ENCODE measurements around the gene NUDT21. TPM values are rescaled to one million over a fixed set of nuclear protein-coding genes. Genes with fewer than 3 reads are reported as not detected.

NUDT21 gene
- total and polyA plus RNA-seq, 8 donors = 6.4 to 174 (median 27.7) TPM

DNA sequence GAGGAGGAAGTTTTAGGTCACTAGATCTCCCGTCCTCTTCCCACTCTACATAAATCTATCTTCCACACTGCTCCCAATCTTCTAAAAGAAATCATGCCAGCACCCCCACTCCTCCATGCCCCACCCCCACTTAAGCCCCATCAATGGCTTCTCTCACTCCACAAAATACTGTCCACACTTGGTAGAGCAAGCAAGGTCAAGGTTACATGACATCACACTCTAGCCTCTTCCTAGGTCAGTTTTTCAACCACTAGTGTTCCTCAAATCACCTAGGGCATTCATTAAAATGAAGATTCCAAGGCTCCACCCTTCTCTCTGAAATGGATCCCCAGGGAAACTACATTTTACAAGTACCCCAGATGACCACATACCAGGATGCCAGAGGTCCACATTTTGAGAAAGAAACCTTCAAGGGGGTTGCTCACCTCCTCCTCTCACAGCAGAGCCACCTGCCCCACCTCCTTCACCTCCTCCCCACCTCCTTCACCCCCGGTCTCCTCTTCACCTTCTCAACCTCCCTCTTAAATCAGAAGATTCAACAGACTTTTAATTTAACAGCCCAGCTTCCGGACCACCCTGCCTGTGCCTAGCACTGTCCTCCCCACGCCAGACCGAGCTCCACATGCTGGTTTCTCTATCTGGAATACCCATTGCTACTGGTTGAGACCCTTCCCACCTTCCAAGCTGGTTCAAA lies 29.0 kb downstream of the NUDT21 start:
- Histone ChIP-seq H3K27ac (no peak overlapping the region), H3K4me1 (peaks cover 24 to 69% (median 47%) of the 10 kb centered on the region in 4 donors), H3K9me3 (no peaks in the 10 kb centered on the region), H3K36me3 (no peaks in the 10 kb centered on the region), H3K4me3 (no peak overlapping the region), H3K27me3 (no peaks in the 10 kb centered on the region)
- TF ChIP-seq POLR2A (IDR thresholded peaks at IDR 0.05) (no peak), EP300 (IDR thresholded peaks at IDR 0.05) (no peak), POLR2AphosphoS5 (IDR thresholded peaks at IDR 0.05) (no peak)
- TF ChIP-seq, protein P1, sequence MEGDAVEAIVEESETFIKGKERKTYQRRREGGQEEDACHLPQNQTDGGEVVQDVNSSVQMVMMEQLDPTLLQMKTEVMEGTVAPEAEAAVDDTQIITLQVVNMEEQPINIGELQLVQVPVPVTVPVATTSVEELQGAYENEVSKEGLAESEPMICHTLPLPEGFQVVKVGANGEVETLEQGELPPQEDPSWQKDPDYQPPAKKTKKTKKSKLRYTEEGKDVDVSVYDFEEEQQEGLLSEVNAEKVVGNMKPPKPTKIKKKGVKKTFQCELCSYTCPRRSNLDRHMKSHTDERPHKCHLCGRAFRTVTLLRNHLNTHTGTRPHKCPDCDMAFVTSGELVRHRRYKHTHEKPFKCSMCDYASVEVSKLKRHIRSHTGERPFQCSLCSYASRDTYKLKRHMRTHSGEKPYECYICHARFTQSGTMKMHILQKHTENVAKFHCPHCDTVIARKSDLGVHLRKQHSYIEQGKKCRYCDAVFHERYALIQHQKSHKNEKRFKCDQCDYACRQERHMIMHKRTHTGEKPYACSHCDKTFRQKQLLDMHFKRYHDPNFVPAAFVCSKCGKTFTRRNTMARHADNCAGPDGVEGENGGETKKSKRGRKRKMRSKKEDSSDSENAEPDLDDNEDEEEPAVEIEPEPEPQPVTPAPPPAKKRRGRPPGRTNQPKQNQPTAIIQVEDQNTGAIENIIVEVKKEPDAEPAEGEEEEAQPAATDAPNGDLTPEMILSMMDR (IDR thresholded peaks at IDR 0.05) = no peak
- DNase-seq = no peak
- 80 to 94% (median 93%) methylated on average over 5 of the region's 5 CpGs for WGBS, 5 donors
- intact Hi-C loops (cut with DNase I; ENCODE audit: low total_unique reads) = no loop called here

DNA sequence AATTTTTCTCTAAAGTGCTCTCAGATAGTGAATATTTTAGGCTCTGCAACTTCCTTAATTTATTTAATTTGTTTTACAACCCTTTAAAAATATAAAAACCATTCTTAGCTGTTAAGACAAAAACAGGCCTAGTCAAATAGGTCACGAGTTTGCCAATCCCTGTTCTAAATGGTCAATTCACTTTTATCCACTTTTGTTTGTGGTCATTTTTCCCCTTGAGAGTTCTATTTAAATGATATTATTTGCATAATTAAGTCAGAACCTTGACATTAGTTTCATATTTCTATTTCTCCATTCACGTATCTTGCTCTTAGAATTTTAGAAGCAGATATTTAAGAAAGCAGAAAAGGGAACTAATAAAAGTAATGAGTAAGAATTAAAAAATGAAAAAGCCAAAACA lies 29.8 kb downstream of the NUDT21 start:
- H3K4me1 ChIP-seq = peaks cover 24 to 76% (median 46%) of the 10 kb centered on the region in 4 donors
- H3K4me3 ChIP-seq = no peak overlapping the region
- intact Hi-C loops (cut with DNase I; ENCODE audit: low total_unique reads) = no loop called here
- no peaks in the 10 kb centered on the region for H3K27me3 ChIP-seq
- WGBS, 5 donors = 88 to 92% (median 89%) methylated on average over 2 of the region's 2 CpGs
- TF ChIP-seq, protein P1 (IDR thresholded peaks at IDR 0.05) = no peak
- no peak for TF ChIP-seq EP300 (IDR thresholded peaks at IDR 0.05)
- no peak for TF ChIP-seq POLR2A (IDR thresholded peaks at IDR 0.05)
- TF ChIP-seq POLR2AphosphoS5 (IDR thresholded peaks at IDR 0.05) = no peak
- H3K9me3 ChIP-seq = no peaks in the 10 kb centered on the region
- DNase-seq = no peak
- H3K36me3 ChIP-seq = no peaks in the 10 kb centered on the region
- no peak overlapping the region for H3K27ac ChIP-seq

DNA sequence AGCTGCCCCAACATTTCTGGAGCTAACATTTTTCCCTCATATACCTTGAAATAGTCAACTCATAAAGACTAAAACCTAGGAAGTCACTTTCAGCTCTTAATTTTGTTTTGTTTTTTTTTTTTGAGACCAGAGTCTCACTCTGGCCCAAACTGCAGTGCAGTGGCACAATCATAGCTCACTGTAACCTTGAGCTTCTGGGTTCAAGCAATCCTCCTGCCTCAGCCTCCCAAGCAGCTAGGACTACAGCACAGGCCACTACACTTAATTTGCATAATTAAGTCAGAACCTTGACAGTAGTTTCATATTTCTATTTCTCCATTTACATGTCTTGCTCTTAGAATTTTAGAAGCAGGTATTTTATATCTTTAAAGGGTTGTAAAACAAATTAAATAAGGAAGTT lies 30.5 kb downstream of the NUDT21 start:
- TF ChIP-seq, protein P1 (IDR thresholded peaks at IDR 0.05) = no peak
- no peak for TF ChIP-seq EP300 (IDR thresholded peaks at IDR 0.05)
- TF ChIP-seq POLR2AphosphoS5 (IDR thresholded peaks at IDR 0.05) = no peak
- TF ChIP-seq POLR2A (IDR thresholded peaks at IDR 0.05) = no peak
- intact Hi-C loops (cut with DNase I; ENCODE audit: low total_unique reads) = no loop called here

DNA sequence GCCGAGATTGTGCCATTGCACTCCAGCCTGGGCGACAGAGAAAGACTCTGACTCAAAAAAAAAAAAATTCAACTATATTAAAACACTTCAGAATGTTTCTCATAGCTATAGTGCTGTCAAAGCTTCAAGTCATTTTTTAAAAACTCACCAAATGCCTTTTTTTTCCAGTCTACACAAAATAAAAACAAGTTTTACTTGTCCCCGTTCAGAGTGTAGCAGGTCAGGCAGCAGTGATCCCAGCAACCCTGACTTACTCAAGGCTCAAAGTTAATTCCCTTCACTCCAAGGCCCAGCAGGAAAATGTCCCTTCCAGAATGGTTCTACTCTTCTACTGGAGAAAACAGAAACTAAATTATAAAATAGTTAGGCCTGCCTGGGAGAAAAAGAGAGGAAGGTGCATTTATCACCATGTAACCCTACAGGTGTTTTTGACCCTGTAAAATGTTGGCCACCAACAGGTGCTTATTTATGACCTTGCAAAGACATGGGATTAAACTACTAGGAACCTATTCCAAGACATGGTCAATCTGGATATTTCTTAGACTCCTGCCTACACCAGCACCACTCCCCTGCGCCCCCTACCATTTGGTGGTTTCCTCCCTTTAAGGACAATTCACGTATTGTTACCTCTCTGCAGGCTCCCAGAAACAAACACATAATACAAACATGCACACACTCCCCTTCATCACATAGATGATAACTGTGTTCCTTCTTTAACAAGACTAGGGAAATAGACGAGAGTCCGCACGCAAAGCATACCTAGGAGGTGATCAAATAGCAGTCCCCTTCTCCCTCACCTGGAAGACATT lies 31.2 kb downstream of the NUDT21 start:
- no peaks in the 10 kb centered on the region for H3K36me3 ChIP-seq
- TF ChIP-seq POLR2AphosphoS5 (IDR thresholded peaks at IDR 0.05) = no peak
- no peak for TF ChIP-seq POLR2A (IDR thresholded peaks at IDR 0.05)
- TF ChIP-seq EP300 (IDR thresholded peaks at IDR 0.05) = no peak
- TF ChIP-seq, protein P1 (IDR thresholded peaks at IDR 0.05) = no peak
- no peak overlapping the region for H3K4me3 ChIP-seq
- 55 to 71% (median 66%) methylated on average over 8 of the region's 8 CpGs for WGBS, 5 donors
- DNase-seq = peak in 1 of 2 donors; percentile 32
- no peaks in the 10 kb centered on the region for H3K9me3 ChIP-seq
- no peak overlapping the region for H3K27ac ChIP-seq
- H3K4me1 ChIP-seq = peaks cover 24 to 80% (median 44%) of the 10 kb centered on the region in 4 donors
- no peaks in the 10 kb centered on the region for H3K27me3 ChIP-seq
- intact Hi-C loops (cut with DNase I; ENCODE audit: low total_unique reads) = no loop called here

More for the DNA sequence above, 30.5 kb downstream of the NUDT21 start:
- H3K27me3 ChIP-seq = no peaks in the 10 kb centered on the region
- H3K27ac ChIP-seq = no peak overlapping the region
- no peak for DNase-seq
- no peak overlapping the region for H3K4me3 ChIP-seq
- no peaks in the 10 kb centered on the region for H3K36me3 ChIP-seq
- no peaks in the 10 kb centered on the region for H3K9me3 ChIP-seq
- H3K4me1 ChIP-seq = peaks cover 24 to 74% (median 42%) of the 10 kb centered on the region in 4 donors

Measured in stomach (tissue), 9 donors.